Breast epithelium (tissue), 3 donors: ENCODE data around the gene PHIP.

Source experiments
- POLR2A ChIP-seq: fragments of 450-650 bp; IDR thresholded peaks from one replicate; pipeline ENCODE4 v1.6.1; 2016; ENCODE audit warnings: antibody characterized with exemption, mild to moderate bottlenecking, moderate library complexity
- POLR2AphosphoS5 ChIP-seq, 3 donors: sonication (generic); formaldehyde crosslinking; IDR thresholded peaks; one replicate each; pipeline ENCODE4 v1.6.1; 2017; ENCODE audit warnings: antibody characterized with exemption in 3 of 3
- TF ChIP-seq, protein P1 (sequence below), 3 donors: fragments of 450-650 bp; IDR thresholded peaks; one replicate each; pipeline ENCODE4 v1.5.1; 2016 to 2017; ENCODE audit warnings: antibody characterized with exemption in 3 of 3, mild to moderate bottlenecking in 3 of 3, moderate library complexity in 3 of 3

DNA sequence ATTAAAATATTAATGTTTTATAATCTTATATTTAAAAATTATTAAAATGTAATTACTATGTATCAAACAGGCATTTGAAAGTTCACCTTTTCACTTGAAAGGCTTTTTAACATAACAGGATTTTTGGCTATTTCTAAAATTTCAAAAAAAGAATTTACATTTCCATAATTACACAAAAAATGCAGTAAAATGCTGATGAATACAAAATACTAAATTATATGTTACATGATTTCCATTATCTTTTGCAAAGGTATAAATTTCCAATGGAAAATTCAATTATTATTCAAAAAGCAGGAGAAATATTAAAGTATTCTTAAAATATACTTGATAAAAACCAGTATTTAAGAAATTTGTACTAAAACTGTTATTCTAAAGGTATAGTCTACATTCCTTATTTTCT is 66.1 kb downstream of the PHIP start:
- TF ChIP-seq POLR2A (no peak), POLR2AphosphoS5 (IDR thresholded peaks at IDR 0.05) (no peak)
- TF ChIP-seq, protein P1, sequence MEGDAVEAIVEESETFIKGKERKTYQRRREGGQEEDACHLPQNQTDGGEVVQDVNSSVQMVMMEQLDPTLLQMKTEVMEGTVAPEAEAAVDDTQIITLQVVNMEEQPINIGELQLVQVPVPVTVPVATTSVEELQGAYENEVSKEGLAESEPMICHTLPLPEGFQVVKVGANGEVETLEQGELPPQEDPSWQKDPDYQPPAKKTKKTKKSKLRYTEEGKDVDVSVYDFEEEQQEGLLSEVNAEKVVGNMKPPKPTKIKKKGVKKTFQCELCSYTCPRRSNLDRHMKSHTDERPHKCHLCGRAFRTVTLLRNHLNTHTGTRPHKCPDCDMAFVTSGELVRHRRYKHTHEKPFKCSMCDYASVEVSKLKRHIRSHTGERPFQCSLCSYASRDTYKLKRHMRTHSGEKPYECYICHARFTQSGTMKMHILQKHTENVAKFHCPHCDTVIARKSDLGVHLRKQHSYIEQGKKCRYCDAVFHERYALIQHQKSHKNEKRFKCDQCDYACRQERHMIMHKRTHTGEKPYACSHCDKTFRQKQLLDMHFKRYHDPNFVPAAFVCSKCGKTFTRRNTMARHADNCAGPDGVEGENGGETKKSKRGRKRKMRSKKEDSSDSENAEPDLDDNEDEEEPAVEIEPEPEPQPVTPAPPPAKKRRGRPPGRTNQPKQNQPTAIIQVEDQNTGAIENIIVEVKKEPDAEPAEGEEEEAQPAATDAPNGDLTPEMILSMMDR (IDR thresholded peaks at IDR 0.05) = no peak
